SK-N-SH (cell line): ENCODE measurements around the gene FRMD6. TPM values are rescaled to one million over a fixed set of nuclear protein-coding genes. Genes with fewer than 3 reads are reported as not detected.
A peak's percentile ranks its signal among the peaks of the same experiment; 100 is the strongest.

Experiments used
- CTCF ChIA-PET: fragments of 300-600, 350-600 bp; formaldehyde crosslinking; extraction: SDS; loops from one replicate; lab custom pipeline; 2021; lab: Yijun Ruan, JAX
- POLR2A ChIA-PET: fragments of 350-600 bp; sonication (Branson Sonifier 250); formaldehyde crosslinking; extraction: SDS; loops from one replicate; lab custom pipeline; 2020; ENCODE audit warnings: antibody characterized with exemption, inconsistent platforms; lab: Yijun Ruan, JAX
- DNase-seq: peaks from one replicate; pipeline ENCODE4 v3.0.0; 2012
- H2AFZ ChIP-seq: fragments of 200-600 bp; sonication (generic); 2 replicates; pipeline ENCODE4 v1.8.1; 2016; ENCODE audit warnings: antibody characterized with exemption, mild to moderate bottlenecking, low read depth
- H3F3A ChIP-seq: fragments of 200-600 bp; sonication (generic); replicated peaks from 2 replicates; pipeline ENCODE3; 2016; ENCODE audit warnings: antibody characterized with exemption, mild to moderate bottlenecking; ENCODE audit not compliant: insufficient read depth
- H3K27ac ChIP-seq, 2 experiments: fragments of 200-500 bp in 1 of 2; fragments of 200-600 bp in 1 of 2; sonication (Bioruptor generic) in 1 of 2; sonication (generic), shearing (Covaris generic) in 1 of 2; 2 replicates each; pipeline versions ENCODE4 v1.5.1 to v1.6.1; 2014 to 2016; ENCODE audit warnings: low read depth in 2 of 2, inconsistent platforms in 1 of 2, low read length in 1 of 2, mild to moderate bottlenecking in 1 of 2, mixed read lengths in 1 of 2
- H3K27me3 ChIP-seq: fragments of 200-600 bp; sonication (generic), shearing (Covaris generic); 2 replicates; pipeline ENCODE4 v1.6.1; 2016; ENCODE audit warnings: mixed run types; ENCODE audit not compliant: insufficient read depth
- H3K36me3 ChIP-seq, 2 experiments: fragments of 200-500 bp in 1 of 2; fragments of 200-600 bp in 1 of 2; sonication (Bioruptor generic) in 1 of 2; sonication (generic) in 1 of 2; replicated peaks in 1 of 2; 2 replicates each; pipeline versions ENCODE3 to v1.5.1; 2014 to 2016; ENCODE audit warnings: low read length in 1 of 2, mild to moderate bottlenecking in 1 of 2; ENCODE audit not compliant: insufficient read depth in 2 of 2, control insufficient read depth in 1 of 2
- H3K4me1 ChIP-seq, 2 experiments: fragments of 200-500 bp in 1 of 2; fragments of 200-600 bp in 1 of 2; sonication (Bioruptor generic) in 1 of 2; sonication (generic), shearing (Covaris generic) in 1 of 2; 2 replicates each; pipeline versions ENCODE4 v1.5.1 to v1.6.1; 2014 to 2016; ENCODE audit warnings: low read depth in 1 of 2, low read length in 1 of 2, mixed run types in 1 of 2; ENCODE audit not compliant: insufficient read depth in 2 of 2, control insufficient read depth in 1 of 2
- H3K4me2 ChIP-seq: fragments of 200-600 bp; sonication (generic), shearing (Covaris generic); 2 replicates; pipeline ENCODE4 v1.6.1; 2017; ENCODE audit warnings: mixed run types
- H3K4me3 ChIP-seq, 2 experiments: fragments of 200-500 bp in 1 of 2; fragments of 200-600 bp in 1 of 2; sonication (Bioruptor generic) in 1 of 2; sonication (generic), shearing (Covaris generic) in 1 of 2; 2 replicates each; pipeline versions ENCODE4 v1.5.1 to v1.8.1; 2014 to 2016; ENCODE audit warnings: low read depth in 2 of 2, inconsistent platforms in 1 of 2, low read length in 1 of 2, mild to moderate bottlenecking in 1 of 2, mixed read lengths in 1 of 2, moderate library complexity in 1 of 2
- H3K79me2 ChIP-seq: fragments of 200-600 bp; sonication (generic); 2 replicates; pipeline ENCODE4 v1.8.1; 2017; ENCODE audit warnings: mild to moderate bottlenecking; ENCODE audit not compliant: insufficient read depth
- H3K9ac ChIP-seq: fragments of 200-600 bp; sonication (generic); 2 replicates; pipeline ENCODE4 v1.6.1; 2017; ENCODE audit warnings: mixed run types
- H3K9me2 ChIP-seq: fragments of 200-600 bp; sonication (generic); 2 replicates; pipeline ENCODE4 v1.6.1; 2017; ENCODE audit warnings: mixed run types
- H3K9me3 ChIP-seq: fragments of 200-600 bp; sonication (generic); 2 replicates; pipeline ENCODE4 v1.6.1; 2017; ENCODE audit warnings: mixed run types, mild to moderate bottlenecking, moderate library complexity
- H4K20me1 ChIP-seq: fragments of 200-600 bp; sonication (generic); 2 replicates; pipeline ENCODE4 v1.6.1; 2017; ENCODE audit warnings: mild to moderate bottlenecking, mixed run types; ENCODE audit not compliant: insufficient read depth
- CHD2 ChIP-seq: fragments of 150-350 bp; IDR thresholded peaks from 2 replicates; pipeline ENCODE4 v1.6.1; 2018; ENCODE audit warnings: low read length; ENCODE audit not compliant: partially characterized antibody
- EZH2phosphoT487 ChIP-seq: fragments of 200-600 bp; sonication (generic); IDR thresholded peaks from 2 replicates; pipeline ENCODE4 v1.6.1; 2017; ENCODE audit warnings: low read depth, mixed run types, mild to moderate bottlenecking, antibody characterized with exemption, moderate library complexity, borderline replicate concordance
- FOSL2 ChIP-seq: IDR thresholded peaks from 2 replicates; pipeline ENCODE4 v1.4.0; 2012; ENCODE audit warnings: low read depth, mild to moderate bottlenecking, moderate library complexity, borderline replicate concordance
- FOXJ3 ChIP-seq: sonication (generic); formaldehyde crosslinking; IDR thresholded peaks from 2 replicates; pipeline ENCODE4 v1.5.1; 2020; ENCODE audit warnings: mild to moderate bottlenecking, missing genetic modification reagents
- FOXM1 ChIP-seq: IDR thresholded peaks from 2 replicates; pipeline ENCODE4 v1.4.0; 2012; ENCODE audit warnings: low read depth, mild to moderate bottlenecking
- JUND ChIP-seq: IDR thresholded peaks from 2 replicates; pipeline ENCODE4 v1.4.0; 2012
- POLR2AphosphoS5 ChIP-seq: IDR thresholded peaks from 2 replicates; pipeline ENCODE4 v1.6.1; 2012; ENCODE audit warnings: low read depth, low read length
- RAD21 ChIP-seq: IDR thresholded peaks from 2 replicates; pipeline ENCODE4 v1.6.1; 2012; ENCODE audit warnings: mild to moderate bottlenecking, low read length
- RCOR1 ChIP-seq: fragments of 150-350 bp; IDR thresholded peaks from 2 replicates; pipeline ENCODE4 v1.6.1; 2017; ENCODE audit warnings: antibody characterized with exemption, low read length
- YY1 ChIP-seq: IDR thresholded peaks from 2 replicates; pipeline ENCODE4 v1.4.0; 2012; ENCODE audit warnings: low read depth, mild to moderate bottlenecking
- WGBS: methylation state at CpG from one replicate; pipeline ENCODE4 v1.1.6; 2017; ENCODE audit warnings: low lambda C conversion rate; 5-methylcytosine and 5-hydroxymethylcytosine counted together
- polyA plus RNA-seq, 3 experiments: library from polyadenylated mRNA; depleted of rRNA; stranded (reverse); fragments of >200 nt; gene quantifications; 2 replicates each; pipeline ENCODE4 v1.2.3, GENCODE V29; 2012
- TF ChIP-seq, protein P1 (sequence below): IDR thresholded peaks from 2 replicates; pipeline ENCODE4; 2012
- TF ChIP-seq, protein P2 (sequence below): IDR thresholded peaks from 2 replicates; pipeline ENCODE4 v1.4.0; 2012; ENCODE audit warnings: low read depth, borderline replicate concordance
- TF ChIP-seq, protein P3 (sequence below): IDR thresholded peaks from 2 replicates; pipeline ENCODE4 v1.6.1; 2012; ENCODE audit warnings: mild to moderate bottlenecking, low read depth, low read length, moderate library complexity
- TF ChIP-seq, protein P4 (sequence below): fragments of 200-600 bp; sonication (generic); IDR thresholded peaks from 2 replicates; pipeline ENCODE4 v1.6.1; 2017; ENCODE audit warnings: antibody characterized with exemption, mild to moderate bottlenecking, moderate library complexity

FRMD6 gene
- polyA plus RNA-seq, 1 of the 3 experiments (the other 2 are of a cell fraction), result 147 TPM

DNA sequence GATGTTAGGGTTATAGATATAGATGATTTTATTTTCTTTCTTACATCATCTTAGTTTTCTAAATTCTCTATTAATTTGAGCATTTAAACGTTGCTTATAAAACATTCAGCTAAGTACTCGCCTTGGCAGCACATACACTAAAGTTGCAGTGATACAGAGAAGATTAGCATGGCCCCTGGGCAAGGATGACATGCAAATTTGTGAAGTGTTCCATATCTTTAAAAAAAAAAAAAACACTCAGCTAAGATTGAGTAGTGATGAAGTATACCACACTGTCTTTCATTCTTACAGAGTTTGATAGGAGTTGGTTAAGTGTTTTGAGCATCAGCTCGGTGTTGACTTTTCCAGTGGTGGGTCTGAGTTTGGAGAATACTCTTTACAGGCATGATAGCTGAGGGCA is 72.3 kb downstream of the FRMD6 start:
- H2AFZ ChIP-seq, result no peak overlapping the region
- no peak overlapping the region for H3K4me2 ChIP-seq
- TF ChIP-seq FOSL2 (no peak), JUND (no peak), FOXM1 (no peak), YY1 (no peak), FOXJ3 (CRISPR knock-in tag) (no peak), RCOR1 (no peak), RAD21 (no peak), CHD2 (no peak), EZH2phosphoT487 (no peak), POLR2AphosphoS5 (no peak)
- TF ChIP-seq, protein P1, sequence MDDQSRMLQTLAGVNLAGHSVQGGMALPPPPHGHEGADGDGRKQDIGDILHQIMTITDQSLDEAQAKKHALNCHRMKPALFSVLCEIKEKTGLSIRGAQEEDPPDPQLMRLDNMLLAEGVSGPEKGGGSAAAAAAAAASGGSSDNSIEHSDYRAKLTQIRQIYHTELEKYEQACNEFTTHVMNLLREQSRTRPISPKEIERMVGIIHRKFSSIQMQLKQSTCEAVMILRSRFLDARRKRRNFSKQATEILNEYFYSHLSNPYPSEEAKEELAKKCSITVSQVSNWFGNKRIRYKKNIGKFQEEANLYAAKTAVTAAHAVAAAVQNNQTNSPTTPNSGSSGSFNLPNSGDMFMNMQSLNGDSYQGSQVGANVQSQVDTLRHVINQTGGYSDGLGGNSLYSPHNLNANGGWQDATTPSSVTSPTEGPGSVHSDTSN, result no peak
- TF ChIP-seq, protein P2, sequence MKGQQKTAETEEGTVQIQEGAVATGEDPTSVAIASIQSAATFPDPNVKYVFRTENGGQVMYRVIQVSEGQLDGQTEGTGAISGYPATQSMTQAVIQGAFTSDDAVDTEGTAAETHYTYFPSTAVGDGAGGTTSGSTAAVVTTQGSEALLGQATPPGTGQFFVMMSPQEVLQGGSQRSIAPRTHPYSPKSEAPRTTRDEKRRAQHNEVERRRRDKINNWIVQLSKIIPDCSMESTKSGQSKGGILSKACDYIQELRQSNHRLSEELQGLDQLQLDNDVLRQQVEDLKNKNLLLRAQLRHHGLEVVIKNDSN, result no peak
- TF ChIP-seq, protein P3, sequence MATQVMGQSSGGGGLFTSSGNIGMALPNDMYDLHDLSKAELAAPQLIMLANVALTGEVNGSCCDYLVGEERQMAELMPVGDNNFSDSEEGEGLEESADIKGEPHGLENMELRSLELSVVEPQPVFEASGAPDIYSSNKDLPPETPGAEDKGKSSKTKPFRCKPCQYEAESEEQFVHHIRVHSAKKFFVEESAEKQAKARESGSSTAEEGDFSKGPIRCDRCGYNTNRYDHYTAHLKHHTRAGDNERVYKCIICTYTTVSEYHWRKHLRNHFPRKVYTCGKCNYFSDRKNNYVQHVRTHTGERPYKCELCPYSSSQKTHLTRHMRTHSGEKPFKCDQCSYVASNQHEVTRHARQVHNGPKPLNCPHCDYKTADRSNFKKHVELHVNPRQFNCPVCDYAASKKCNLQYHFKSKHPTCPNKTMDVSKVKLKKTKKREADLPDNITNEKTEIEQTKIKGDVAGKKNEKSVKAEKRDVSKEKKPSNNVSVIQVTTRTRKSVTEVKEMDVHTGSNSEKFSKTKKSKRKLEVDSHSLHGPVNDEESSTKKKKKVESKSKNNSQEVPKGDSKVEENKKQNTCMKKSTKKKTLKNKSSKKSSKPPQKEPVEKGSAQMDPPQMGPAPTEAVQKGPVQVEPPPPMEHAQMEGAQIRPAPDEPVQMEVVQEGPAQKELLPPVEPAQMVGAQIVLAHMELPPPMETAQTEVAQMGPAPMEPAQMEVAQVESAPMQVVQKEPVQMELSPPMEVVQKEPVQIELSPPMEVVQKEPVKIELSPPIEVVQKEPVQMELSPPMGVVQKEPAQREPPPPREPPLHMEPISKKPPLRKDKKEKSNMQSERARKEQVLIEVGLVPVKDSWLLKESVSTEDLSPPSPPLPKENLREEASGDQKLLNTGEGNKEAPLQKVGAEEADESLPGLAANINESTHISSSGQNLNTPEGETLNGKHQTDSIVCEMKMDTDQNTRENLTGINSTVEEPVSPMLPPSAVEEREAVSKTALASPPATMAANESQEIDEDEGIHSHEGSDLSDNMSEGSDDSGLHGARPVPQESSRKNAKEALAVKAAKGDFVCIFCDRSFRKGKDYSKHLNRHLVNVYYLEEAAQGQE, result no peak
- TF ChIP-seq, protein P4, sequence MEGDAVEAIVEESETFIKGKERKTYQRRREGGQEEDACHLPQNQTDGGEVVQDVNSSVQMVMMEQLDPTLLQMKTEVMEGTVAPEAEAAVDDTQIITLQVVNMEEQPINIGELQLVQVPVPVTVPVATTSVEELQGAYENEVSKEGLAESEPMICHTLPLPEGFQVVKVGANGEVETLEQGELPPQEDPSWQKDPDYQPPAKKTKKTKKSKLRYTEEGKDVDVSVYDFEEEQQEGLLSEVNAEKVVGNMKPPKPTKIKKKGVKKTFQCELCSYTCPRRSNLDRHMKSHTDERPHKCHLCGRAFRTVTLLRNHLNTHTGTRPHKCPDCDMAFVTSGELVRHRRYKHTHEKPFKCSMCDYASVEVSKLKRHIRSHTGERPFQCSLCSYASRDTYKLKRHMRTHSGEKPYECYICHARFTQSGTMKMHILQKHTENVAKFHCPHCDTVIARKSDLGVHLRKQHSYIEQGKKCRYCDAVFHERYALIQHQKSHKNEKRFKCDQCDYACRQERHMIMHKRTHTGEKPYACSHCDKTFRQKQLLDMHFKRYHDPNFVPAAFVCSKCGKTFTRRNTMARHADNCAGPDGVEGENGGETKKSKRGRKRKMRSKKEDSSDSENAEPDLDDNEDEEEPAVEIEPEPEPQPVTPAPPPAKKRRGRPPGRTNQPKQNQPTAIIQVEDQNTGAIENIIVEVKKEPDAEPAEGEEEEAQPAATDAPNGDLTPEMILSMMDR, result no peak
- peaks cover 92% of the 10 kb centered on the region for H4K20me1 ChIP-seq
- H3K79me2 ChIP-seq, result peaks cover 20% of the 10 kb centered on the region
- no peaks in the 10 kb centered on the region for H3K9me2 ChIP-seq
- no peak for DNase-seq
- H3F3A ChIP-seq, result peaks cover 92% of the 10 kb centered on the region
- no peaks in the 10 kb centered on the region for H3K27me3 ChIP-seq
- WGBS, result 78% methylated on average over 3 of the region's 3 CpGs
- no peaks in the 10 kb centered on the region for H3K9me3 ChIP-seq
- peaks cover 8 to 15% of the 10 kb centered on the region in 2 experiments; a peak in 3 of 4 replicates for H3K4me1 ChIP-seq
- peaks cover 91 to 93% of the 10 kb centered on the region in 2 experiments for H3K36me3 ChIP-seq
- H3K4me3 ChIP-seq, result no peak overlapping the region
- ChIA-PET POLR2A (no interaction called here), CTCF (interaction anchor here (1.1 to 1.6 kb wide), 3 partner anchors 9 to 25 kb away, joined by 3 read pairs; no protein-coding TSS in a partner anchor)
- peak overlapping the region in 1 of 2 experiments; percentile 71; a peak in 3 of 4 replicates for H3K27ac ChIP-seq
- no peak overlapping the region for H3K9ac ChIP-seq
